ENCODE measurements around the gene TTC32.
A peak's percentile ranks its signal among the peaks of the same experiment; 100 is the strongest.

Gene TTC32

DNA sequence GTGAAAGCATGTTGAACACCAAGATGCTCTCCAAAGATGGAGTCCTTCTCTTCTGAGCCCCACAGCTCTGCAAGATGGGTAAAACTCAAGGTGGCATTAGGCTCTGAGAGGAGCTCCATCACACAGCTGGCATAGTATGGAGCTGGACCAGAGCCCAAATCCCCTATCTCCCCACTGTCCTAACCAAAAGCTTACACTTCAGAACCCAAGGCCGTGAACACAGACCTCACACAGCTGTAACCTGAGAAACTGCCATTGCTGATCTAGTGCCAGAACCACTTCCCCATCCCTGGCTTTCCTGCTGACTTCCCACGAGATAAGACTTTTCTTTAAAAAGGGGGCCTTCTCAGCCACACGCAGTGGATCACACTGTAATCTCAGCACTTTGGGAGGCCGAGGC is 25.0 kb downstream of the TTC32 start:
- no peak for DNase-seq (ENCODE audit: low read depth)

DNA sequence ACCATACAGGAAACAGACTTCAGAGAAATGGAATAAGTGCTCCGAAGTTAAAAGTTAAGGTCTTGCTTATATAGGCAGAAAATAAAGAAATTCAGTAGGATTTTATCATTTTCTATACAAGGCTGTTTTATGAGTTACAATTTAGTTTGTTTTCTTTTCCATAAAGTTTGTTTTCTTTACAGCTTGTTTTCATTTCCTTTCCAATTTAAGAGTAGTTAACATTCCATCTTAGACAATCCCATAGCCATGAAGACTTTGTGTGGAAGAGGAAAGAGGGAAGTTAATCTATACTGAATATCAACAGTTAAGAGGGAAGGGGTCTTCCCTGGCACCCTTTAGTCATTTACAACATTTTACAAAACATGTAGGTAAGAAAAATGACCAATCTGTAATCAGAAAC is 26.5 kb downstream of the TTC32 start:
- no peak for DNase-seq (ENCODE audit: low read depth)

DNA sequence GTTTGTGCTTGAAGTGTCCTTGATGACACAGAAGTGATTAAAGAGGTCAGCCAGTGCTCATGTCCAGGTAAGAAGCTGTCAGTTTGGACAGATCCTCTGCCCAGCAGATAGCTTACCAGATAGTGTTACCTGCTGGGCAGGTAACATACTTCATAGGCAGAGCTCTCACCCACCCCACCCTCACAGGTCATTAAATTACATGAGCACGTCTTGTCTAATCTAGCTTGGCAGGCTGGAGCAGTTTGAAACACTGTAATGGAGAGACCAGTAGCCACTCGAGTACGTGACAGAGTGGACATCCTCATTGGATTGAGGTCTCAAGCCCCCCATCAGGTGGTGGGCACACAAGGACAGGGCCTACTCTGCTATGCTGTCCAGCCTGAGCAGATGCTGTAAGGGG is 27.1 kb downstream of the TTC32 start:
- no peak for DNase-seq (ENCODE audit: low read depth)

GRCh38 chr2:19873014-19873413 is 28.8 kb downstream of the TTC32 start:
- DNase-seq (ENCODE audit: low read depth): no peak

GRCh38 chr2:19872302-19872701 is 29.5 kb downstream of the TTC32 start:
- DNase-seq (ENCODE audit: low read depth): no peak

DNA sequence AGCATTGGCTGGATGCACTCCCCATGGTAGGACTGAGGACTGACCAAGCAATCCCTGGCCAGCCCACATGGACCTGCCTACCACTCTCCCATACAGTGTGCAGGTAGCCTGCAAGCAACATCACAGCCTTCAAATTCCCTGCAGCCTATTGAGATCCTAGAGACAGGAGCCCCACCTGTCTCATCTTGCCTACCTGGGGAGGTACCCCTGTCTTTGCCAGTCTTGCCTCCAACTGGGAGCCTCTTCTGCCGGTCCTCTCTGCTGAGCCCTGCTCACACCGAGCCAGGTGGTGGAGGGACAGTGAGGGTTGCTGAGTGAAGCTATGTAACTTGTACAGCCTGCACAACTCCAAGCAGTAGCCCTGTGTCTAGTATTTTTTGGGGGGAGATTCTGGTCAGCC is 29.9 kb downstream of the TTC32 start:
- DNase-seq (ENCODE audit: low read depth): no peak

DNA sequence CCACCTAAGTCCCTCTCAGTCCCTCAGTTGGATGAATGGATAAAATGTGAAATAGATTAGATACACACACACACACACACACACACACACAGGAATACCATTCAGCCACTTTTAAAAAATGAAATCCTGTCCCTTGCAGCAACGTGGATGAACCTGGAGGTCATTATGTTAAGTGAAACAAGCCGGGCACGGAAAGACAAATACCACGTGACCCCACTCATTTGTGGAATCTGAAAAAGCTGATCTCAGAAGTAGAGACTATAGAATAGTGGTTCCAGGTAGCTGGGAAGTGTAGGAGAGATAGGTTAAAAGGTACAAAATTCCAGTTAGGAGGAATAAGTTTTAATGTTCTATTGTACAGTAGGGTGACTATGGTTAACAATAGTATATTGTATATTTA is 31.0 kb downstream of the TTC32 start:
- no peak for DNase-seq (ENCODE audit: low read depth)

DNA sequence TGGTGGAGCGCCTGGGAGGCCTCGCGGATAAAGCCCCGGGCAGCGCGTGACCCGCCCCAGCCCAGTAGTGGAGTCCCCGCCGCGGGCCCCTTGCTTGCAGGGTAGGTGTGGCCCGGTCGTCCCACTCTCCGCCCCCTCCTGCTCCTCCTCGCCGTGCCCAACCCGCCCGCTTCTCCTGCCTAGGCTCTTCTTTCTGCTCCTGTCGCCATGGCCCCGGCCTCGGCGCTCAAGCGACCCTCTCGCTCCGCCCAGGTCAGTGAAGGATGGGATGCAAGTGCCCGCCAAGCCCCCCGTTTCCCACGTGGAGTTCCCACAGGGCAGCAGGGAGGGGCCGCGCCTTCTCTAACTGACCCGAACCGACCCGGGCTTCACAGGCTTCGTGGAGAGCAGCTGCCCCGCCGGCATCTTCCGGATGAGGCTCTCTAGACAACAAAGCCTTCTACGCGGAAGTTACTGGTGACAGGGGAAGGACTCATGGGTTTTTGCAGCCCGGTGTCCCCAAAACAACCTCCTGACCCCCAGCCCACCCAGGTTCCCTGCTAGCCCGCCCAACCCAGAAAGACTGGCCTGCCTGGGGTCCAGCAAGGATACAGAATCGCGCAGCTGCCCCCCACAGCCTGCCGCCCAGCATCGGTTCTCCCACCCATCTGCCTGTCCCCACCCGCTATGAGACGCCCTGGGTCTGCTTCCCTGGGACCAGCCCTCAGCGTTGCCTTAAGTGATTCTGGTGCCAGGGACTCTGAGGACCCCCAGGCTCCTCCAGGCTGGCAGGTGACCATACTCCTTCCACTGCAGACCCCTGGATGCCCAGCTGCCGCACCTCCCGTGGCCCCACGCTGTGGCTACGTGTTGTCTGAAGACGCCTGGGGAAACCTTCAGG is 32.8 kb downstream of the TTC32 start:
- DNase-seq (ENCODE audit: low read depth): peak; percentile 44

DNA sequence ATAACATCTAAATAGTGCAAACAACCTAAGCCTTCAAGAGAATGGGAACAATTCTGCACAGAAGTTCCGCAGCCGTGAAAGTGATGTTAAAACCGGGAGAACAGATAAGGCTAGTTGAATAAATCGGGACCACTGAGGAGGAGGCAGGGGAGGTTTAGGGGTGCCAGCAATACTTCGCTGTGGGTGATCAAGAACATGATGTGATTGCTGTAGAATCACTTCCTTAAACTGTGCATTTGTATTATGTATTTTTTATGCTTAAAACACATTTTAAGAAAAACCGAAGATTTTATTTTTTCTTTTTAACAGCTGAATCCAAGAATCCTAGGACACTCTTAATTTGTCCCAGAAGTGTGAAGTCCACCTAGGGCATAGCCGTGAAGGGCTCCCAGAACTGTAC is 33.6 kb downstream of the TTC32 start:
- no peak for DNase-seq (ENCODE audit: low read depth)

- no peak for DNase-seq (ENCODE audit: low read depth)
Observed at GRCh38 chr2:19866771-19867170, 35.0 kb downstream of the TTC32 start.

- DNase-seq (ENCODE audit: low read depth): no peak
Observed at GRCh38 chr2:19865151-19865550, 36.6 kb downstream of the TTC32 start.

- DNase-seq (ENCODE audit: low read depth): no peak
Observed at GRCh38 chr2:19864381-19864780, 37.4 kb downstream of the TTC32 start.

- DNase-seq (ENCODE audit: low read depth): peak; percentile 43
Observed at GRCh38 chr2:19863303-19864041, 38.3 kb downstream of the TTC32 start.

GRCh38 chr2:19861813-19862212 is 40.0 kb downstream of the TTC32 start:
- no peak for DNase-seq (ENCODE audit: low read depth)

- DNase-seq (ENCODE audit: low read depth): no peak
Observed at GRCh38 chr2:19860022-19860421, 41.8 kb downstream of the TTC32 start.

DNA sequence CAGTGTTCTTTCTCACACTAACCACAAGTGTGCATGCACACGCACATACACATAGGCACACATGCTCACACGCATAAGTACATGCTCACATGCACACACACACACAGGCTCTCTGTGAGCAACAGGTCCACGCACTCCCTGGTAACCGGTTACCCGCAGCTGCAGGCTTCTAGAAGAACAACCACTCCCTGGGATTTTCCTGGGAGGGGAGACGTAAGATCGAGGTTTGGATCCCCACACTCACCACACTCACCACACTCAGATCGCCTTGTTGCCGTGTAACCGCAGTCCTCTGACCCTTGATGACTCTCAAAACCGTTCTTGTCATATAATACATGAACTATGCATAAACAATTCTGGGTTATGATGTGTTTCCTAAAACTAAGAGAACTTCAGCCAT is 42.2 kb downstream of the TTC32 start:
- no peak for DNase-seq (ENCODE audit: low read depth)

DNA sequence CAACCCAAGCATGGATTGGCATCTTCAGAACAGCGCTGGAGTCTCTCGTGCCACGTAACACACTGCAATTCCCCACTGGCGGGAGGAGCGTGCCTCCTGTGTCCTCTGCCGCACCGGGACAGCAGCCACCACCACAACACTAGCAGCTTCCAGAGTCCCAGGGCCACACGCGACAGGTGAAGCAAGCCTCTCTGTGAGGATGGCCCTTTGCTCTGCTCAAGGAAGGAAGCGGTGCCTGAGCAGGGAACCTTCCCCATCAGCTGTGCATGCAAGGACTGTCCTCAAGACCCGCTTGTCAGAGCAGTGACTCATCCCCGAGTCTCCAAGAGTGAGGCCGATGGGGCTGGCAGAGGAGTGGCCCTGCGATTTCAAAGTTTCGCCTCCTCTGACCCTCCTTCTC is 44.0 kb downstream of the TTC32 start:
- DNase-seq (ENCODE audit: low read depth): no peak

GRCh38 chr2:19857100-19857499 is 44.7 kb downstream of the TTC32 start:
- DNase-seq (ENCODE audit: low read depth): no peak

DNA sequence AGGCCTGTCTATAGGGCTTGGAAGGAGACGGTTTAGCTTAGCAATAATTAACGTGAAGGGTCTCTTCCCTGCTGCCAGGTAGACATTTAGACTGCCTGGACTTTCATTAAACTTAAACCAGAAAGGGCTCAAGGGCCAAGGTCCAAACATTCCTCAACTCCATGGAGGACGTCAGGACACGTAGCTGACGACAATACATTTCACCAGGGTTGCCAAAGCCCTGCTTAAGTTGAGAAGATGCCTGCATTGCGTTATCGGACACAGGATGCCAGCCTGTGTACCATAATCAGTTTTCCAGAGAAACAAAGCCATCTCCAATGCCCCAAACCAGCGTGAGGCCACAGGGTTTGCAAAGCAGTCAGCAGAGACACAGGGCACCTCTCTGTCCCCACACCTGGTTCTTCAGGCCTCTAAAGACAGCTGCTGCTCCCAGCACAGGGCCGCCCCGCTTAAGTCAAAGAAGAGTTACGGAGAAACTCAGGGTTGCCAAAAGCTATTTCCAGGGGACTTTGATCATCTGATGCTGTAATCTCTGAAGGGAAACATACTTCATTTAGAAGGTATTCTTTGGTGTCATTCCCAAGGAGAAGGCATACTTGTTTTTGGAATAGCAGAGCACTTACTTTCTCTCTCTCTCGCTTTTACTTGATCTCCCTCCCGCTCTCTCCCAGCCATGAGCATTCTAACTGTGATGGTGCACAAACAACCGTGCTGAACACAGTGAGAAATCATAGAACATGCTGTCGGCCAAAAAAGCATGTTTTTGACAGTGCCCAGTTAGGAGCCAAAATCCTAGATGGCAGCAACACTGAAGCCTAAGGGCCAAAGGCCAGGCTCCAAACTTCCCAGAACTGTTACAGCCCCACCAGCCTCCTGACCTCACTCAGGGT is 46.0 kb downstream of the TTC32 start:
- DNase-seq (ENCODE audit: low read depth): no peak

GRCh38 chr2:19854596-19855541 is 46.9 kb downstream of the TTC32 start:
- DNase-seq (ENCODE audit: low read depth): no peak

DNA sequence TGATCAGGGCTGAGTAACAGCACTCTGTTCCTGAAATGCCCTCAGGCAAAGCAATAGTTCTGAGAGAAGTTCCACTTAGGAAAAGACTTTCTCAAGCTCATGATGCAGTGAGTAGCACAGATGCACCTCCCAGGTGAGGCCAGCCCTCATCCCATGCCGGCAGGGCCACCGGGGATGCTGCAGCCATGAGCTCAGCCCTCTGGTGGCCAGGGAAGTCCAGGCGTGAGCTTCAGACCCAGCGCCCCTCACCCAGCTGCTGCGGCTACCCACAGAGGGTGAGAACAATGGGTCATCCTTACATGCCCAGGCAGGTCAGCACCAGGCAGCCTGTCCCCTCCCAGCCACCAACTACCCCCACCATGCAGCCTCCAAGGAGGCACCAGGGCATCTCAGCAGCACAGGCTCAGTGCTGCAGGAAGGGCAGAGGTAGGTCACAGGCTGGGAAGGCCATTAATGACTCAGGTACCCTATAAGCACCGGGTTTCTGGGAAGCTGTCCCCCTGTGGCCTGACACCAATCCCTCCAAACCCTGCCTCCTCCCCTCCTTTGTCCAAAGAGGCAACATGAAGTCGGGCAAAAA is 50.6 kb downstream of the TTC32 start:
- no peak for DNase-seq (ENCODE audit: low read depth)
